Measurements from ENCODE around the gene FUS. TPM values are rescaled to one million over a fixed set of nuclear protein-coding genes. Genes with fewer than 3 reads are reported as not detected.

FUS gene
- total and polyA plus RNA-seq, 2 of the 8 experiments (the other 6 are each of a cell fraction or from before 2014, with no cell fraction given): 484 to 685 TPM

GRCh38 chr16:31134091-31134571 is 45.8 kb upstream of the FUS start (continued):
- no peak for TF ChIP-seq CHD7 (IDR thresholded peaks at IDR 0.05; ENCODE audit: insufficient replicate concordance, low read length)
